ENCODE results near the gene CPA4.

The CPA4 gene

GRCh38 chr7:130342701-130343380 is 49.9 kb downstream of the CPA4 start:
- no peaks in the 10 kb centered on the region for H3K4me1 ChIP-seq
- H3K36me3 ChIP-seq, result no peaks in the 10 kb centered on the region
- no peak for TF ChIP-seq CTCF (IDR thresholded peaks at IDR 0.05)
- DNase-seq, result no peak
- intact Hi-C loops (cut with DNase I; ENCODE audit: low total_unique reads), result no loop called here
- no peak overlapping the region for H3K4me3 ChIP-seq
- no peak overlapping the region for H3K27ac ChIP-seq
- no peaks in the 10 kb centered on the region for H3K27me3 ChIP-seq
- no peaks in the 10 kb centered on the region for H3K9me3 ChIP-seq

GRCh38 chr7:130344271-130344866 is 51.4 kb downstream of the CPA4 start, which contains the start of gene CPA5:
Gene CPA5 (plus strand): TSS chr7:130344816. CDS start chr7:130346486, 1,670 bp downstream.
- no peak within 1 kb of the TSS for H3K27ac ChIP-seq
- no peaks in the 10 kb centered on the region for H3K4me1 ChIP-seq
- TF ChIP-seq CTCF (IDR thresholded peaks at IDR 0.05), result no peak
- no peaks in the 10 kb centered on the region for H3K27me3 ChIP-seq
- intact Hi-C loops (cut with DNase I; ENCODE audit: low total_unique reads), result no loop called here
- no peak for DNase-seq
- no peaks in the 10 kb centered on the region for H3K36me3 ChIP-seq
- no peaks in the 10 kb centered on the region for H3K9me3 ChIP-seq
- H3K4me3 ChIP-seq, result no peak within 1 kb of the TSS

- H3K9me3 ChIP-seq, result no peaks in the 10 kb centered on the region
- H3K27me3 ChIP-seq, result no peaks in the 10 kb centered on the region
- intact Hi-C loops (cut with DNase I; ENCODE audit: low total_unique reads), result no loop called here
- H3K36me3 ChIP-seq, result no peaks in the 10 kb centered on the region
- no peak for TF ChIP-seq CTCF (IDR thresholded peaks at IDR 0.05)
- no peak for DNase-seq
- H3K4me3 ChIP-seq, result no peak overlapping the region
- no peaks in the 10 kb centered on the region for H3K4me1 ChIP-seq
- no peak overlapping the region for H3K27ac ChIP-seq
These were observed 52.2 kb downstream of the CPA4 start for GRCh38 chr7:130345136-130345535.

GRCh38 chr7:130345725-130346124 is 52.8 kb downstream of the CPA4 start:
- no peak for DNase-seq
- H3K4me1 ChIP-seq, result peaks cover 0 to 5% (median under 1%) of the 10 kb centered on the region in 4 donors
- H3K27me3 ChIP-seq, result no peaks in the 10 kb centered on the region
- H3K4me3 ChIP-seq, result no peak overlapping the region
- H3K36me3 ChIP-seq, result no peaks in the 10 kb centered on the region
- no peaks in the 10 kb centered on the region for H3K9me3 ChIP-seq
- no peak overlapping the region for H3K27ac ChIP-seq
- no peak for TF ChIP-seq CTCF (IDR thresholded peaks at IDR 0.05)
- intact Hi-C loops (cut with DNase I; ENCODE audit: low total_unique reads), result no loop called here

- no peak for DNase-seq
- no peak overlapping the region for H3K27ac ChIP-seq
- H3K27me3 ChIP-seq, result no peaks in the 10 kb centered on the region
- no peak overlapping the region for H3K4me3 ChIP-seq
- H3K4me1 ChIP-seq, result peaks cover 0 to 11% (median 4%) of the 10 kb centered on the region in 4 donors
- no peaks in the 10 kb centered on the region for H3K36me3 ChIP-seq
- intact Hi-C loops (cut with DNase I; ENCODE audit: low total_unique reads), result no loop called here
- no peak for TF ChIP-seq CTCF (IDR thresholded peaks at IDR 0.05)
- no peaks in the 10 kb centered on the region for H3K9me3 ChIP-seq
These were observed 53.4 kb downstream of the CPA4 start for GRCh38 chr7:130346177-130346905.
